Activated CD4-positive, alpha-beta memory T cell treated with anti-CD3 and anti-CD28 coated beads, Interleukin-2, amount 10 ng/mL, durations not matched to agents 7 days and 5 days (primary cell): ENCODE measurements around the gene AQP2. TPM values are rescaled to one million over a fixed set of nuclear protein-coding genes. Genes with fewer than 3 reads are reported as not detected.

Experiments used
- CTCF ChIA-PET: fragments of 350-600 bp; sonication (Branson Sonifier 250); formaldehyde crosslinking; loops from one replicate; lab custom pipeline; 2021; ENCODE audit warnings: antibody characterized with exemption, inconsistent platforms; lab: Charles Lee
- POLR2A ChIA-PET: fragments of 350-600 bp; sonication (Branson Sonifier 250); formaldehyde crosslinking; loops from one replicate; lab custom pipeline; 2021; ENCODE audit warnings: antibody characterized with exemption; lab: Charles Lee
- DNase-seq: peaks from one replicate; pipeline ENCODE4 v3.0.0-alpha.2; 2020
- H3K27ac Mint-ChIP-seq: one replicate; pipeline ENCODE4 v1.8.0; 2021; ENCODE audit warnings: mild to moderate bottlenecking, mixed read lengths
- H3K27me3 Mint-ChIP-seq: one replicate; pipeline ENCODE4 v1.8.0; 2021; ENCODE audit warnings: mixed read lengths
- H3K36me3 Mint-ChIP-seq: one replicate; pipeline ENCODE4 v1.8.0; 2021; ENCODE audit warnings: low read depth, mixed read lengths
- H3K4me1 Mint-ChIP-seq: one replicate; pipeline ENCODE4 v1.8.0; 2021; ENCODE audit warnings: mixed read lengths
- H3K4me3 Mint-ChIP-seq: one replicate; pipeline ENCODE4 v1.8.0; 2021; ENCODE audit warnings: mild to moderate bottlenecking, mixed read lengths
- H3K9me3 Mint-ChIP-seq: one replicate; pipeline ENCODE4 v1.8.0; 2021; ENCODE audit warnings: mixed read lengths
- total RNA-seq, 2 experiments: library from RNA; stranded (reverse); gene quantifications; one replicate each; pipeline ENCODE4 v1.2.3, GENCODE V29; 2021

Gene AQP2, protein sequence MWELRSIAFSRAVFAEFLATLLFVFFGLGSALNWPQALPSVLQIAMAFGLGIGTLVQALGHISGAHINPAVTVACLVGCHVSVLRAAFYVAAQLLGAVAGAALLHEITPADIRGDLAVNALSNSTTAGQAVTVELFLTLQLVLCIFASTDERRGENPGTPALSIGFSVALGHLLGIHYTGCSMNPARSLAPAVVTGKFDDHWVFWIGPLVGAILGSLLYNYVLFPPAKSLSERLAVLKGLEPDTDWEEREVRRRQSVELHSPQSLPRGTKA
- total RNA-seq = not detected

- no peaks in the 10 kb centered on the region for H3K9me3 Mint-ChIP-seq
- H3K4me1 Mint-ChIP-seq = peaks cover 11% of the 10 kb centered on the region
These were observed at the start of gene AQP2 for GRCh38 chr12:49950273-49951251. Gene AQP2, plus strand, starts transcription at chr12:49950737. Its CDS starts 94 bp downstream, at chr12:49950831.

DNA sequence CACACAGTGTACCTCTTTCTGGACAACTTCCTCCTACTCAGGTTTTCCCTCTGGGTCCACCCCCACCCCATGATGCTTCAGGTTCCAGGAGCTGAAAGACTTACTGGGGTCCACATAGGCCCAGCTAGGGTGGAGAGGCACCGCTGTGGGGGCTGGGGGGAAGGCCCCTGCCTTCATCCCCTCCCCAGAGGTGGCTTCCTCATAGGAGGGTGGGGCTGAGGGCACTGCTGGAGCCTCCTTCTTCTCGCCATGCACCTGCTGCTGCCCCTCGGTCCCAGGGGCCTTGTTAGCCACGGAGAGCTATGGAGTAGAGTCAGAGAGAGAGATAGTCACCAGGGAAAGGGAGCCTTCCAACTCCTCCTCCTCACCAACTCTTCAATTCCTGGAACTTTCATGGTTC lies 49.5 kb upstream of the AQP2 start:
- ChIA-PET CTCF (interaction anchor here (0.6 kb wide), 1 partner anchor 66 kb away, joined by 3 read pairs; no protein-coding TSS in a partner anchor), POLR2A (no interaction called here)
- no peaks in the 10 kb centered on the region for H3K36me3 Mint-ChIP-seq
- H3K27ac Mint-ChIP-seq = no peak overlapping the region
- no peaks in the 10 kb centered on the region for H3K9me3 Mint-ChIP-seq
- H3K4me1 Mint-ChIP-seq = peaks cover 20% of the 10 kb centered on the region
- no peak overlapping the region for H3K4me3 Mint-ChIP-seq
- no peak for DNase-seq
- peaks cover 17% of the 10 kb centered on the region for H3K27me3 Mint-ChIP-seq

More at GRCh38 chr12:49950273-49951251, at the start of gene AQP2:
- Mint-ChIP-seq H3K36me3 (no peaks in the 10 kb centered on the region), H3K4me3 (no peak within 1 kb of the TSS), H3K27ac (no peak within 1 kb of the TSS), H3K27me3 (peaks cover 25% of the 10 kb centered on the region)
- CTCF ChIA-PET = interaction anchor here (1.9 kb wide), 1 partner anchor 17 kb away, joined by 14 read pairs; no protein-coding TSS in a partner anchor
- POLR2A ChIA-PET = no interaction called here
- DNase-seq = no peak

DNA sequence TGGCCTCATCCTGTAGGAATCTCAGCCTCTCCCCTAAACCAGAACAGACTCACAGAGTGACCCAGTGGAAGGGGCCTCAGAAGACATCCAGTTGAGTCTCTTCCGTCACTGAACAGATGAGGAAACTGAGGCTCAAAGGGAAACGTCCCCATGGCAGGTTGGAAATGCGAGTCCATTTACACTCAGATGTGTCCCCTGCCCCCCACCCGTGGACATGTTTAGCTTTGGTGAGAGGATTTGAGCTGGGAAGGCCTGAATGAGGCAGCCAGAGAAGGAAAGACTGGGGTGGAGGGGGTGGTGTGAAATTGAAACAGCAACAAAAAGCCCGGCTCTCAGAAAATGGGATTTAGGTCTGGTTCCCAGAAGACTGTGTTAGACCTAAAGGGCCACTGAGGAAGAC lies 48.6 kb upstream of the AQP2 start:
- Mint-ChIP-seq H3K27ac (no peak overlapping the region), H3K4me3 (no peak overlapping the region), H3K36me3 (no peaks in the 10 kb centered on the region), H3K27me3 (peaks cover 17% of the 10 kb centered on the region), H3K4me1 (peaks cover 20% of the 10 kb centered on the region), H3K9me3 (no peaks in the 10 kb centered on the region)
- POLR2A ChIA-PET = no interaction called here
- no peak for DNase-seq
- CTCF ChIA-PET = no interaction called here

- Mint-ChIP-seq H3K36me3 (no peaks in the 10 kb centered on the region), H3K9me3 (no peaks in the 10 kb centered on the region), H3K27ac (no peak overlapping the region), H3K4me1 (peaks cover 20% of the 10 kb centered on the region), H3K27me3 (peaks cover 20% of the 10 kb centered on the region), H3K4me3 (peak overlapping the region; percentile 59)
- POLR2A ChIA-PET = interaction anchor here (1.0 kb wide), 1 partner anchor 37 kb away, joined by 3 read pairs; no protein-coding TSS in a partner anchor
- CTCF ChIA-PET = interaction anchor here (1.0 kb wide), 1 partner anchor 43 kb away, joined by 3 read pairs; no protein-coding TSS in a partner anchor
- no peak for DNase-seq
These were observed 47.9 kb upstream of the AQP2 start for GRCh38 chr12:49902399-49903350.

GRCh38 chr12:49903351-49903699 lies 47.2 kb upstream of the AQP2 start:
- no peak for DNase-seq
- POLR2A ChIA-PET = interaction anchor here (1.0 kb wide), 1 partner anchor 37 kb away, joined by 3 read pairs; no protein-coding TSS in a partner anchor
- Mint-ChIP-seq H3K4me1 (peaks cover 20% of the 10 kb centered on the region), H3K27ac (no peak overlapping the region), H3K9me3 (no peaks in the 10 kb centered on the region), H3K36me3 (no peaks in the 10 kb centered on the region), H3K27me3 (peaks cover 17% of the 10 kb centered on the region), H3K4me3 (peak overlapping the region; percentile 59)
- CTCF ChIA-PET = interaction anchor here (1.0 kb wide), 1 partner anchor 42 kb away, joined by 3 read pairs; no protein-coding TSS in a partner anchor

GRCh38 chr12:49903700-49904423 lies 46.7 kb upstream of the AQP2 start, which contains the start of gene FAIM2:
Gene FAIM2, minus strand, starts transcription at chr12:49903900. Its CDS starts 108 bp downstream, at chr12:49903792.
- ChIA-PET POLR2A (interaction anchor here (1.0 kb wide), 1 partner anchor 162 kb away, joined by 3 read pairs; the partner anchor contains the start of gene TMBIM6), CTCF (interaction anchor here (1.0 to 1.3 kb wide), 2 partner anchors 41 to 390 kb away, joined by 3 to 5 read pairs; no protein-coding TSS in a partner anchor)
- Mint-ChIP-seq H3K27me3 (peaks cover 15% of the 10 kb centered on the region), H3K4me3 (peak within 1 kb of the TSS; percentile 72), H3K4me1 (peaks cover 20% of the 10 kb centered on the region), H3K9me3 (no peaks in the 10 kb centered on the region), H3K36me3 (no peaks in the 10 kb centered on the region), H3K27ac (no peak within 1 kb of the TSS)
- DNase-seq = peak; percentile 65

GRCh38 chr12:49904601-49905000 lies 45.9 kb upstream of the AQP2 start:
- H3K27ac Mint-ChIP-seq = no peak overlapping the region
- no peaks in the 10 kb centered on the region for H3K9me3 Mint-ChIP-seq
- H3K36me3 Mint-ChIP-seq = no peaks in the 10 kb centered on the region
- H3K27me3 Mint-ChIP-seq = peaks cover 10% of the 10 kb centered on the region
- no peak for DNase-seq
- peak overlapping the region; percentile 72 for H3K4me3 Mint-ChIP-seq
- POLR2A ChIA-PET = interaction anchor here (1.0 kb wide), 1 partner anchor 163 kb away, joined by 3 read pairs; the partner anchor contains the start of gene TMBIM6
- H3K4me1 Mint-ChIP-seq = peaks cover 20% of the 10 kb centered on the region
- CTCF ChIA-PET = interaction anchor here (1.0 to 1.5 kb wide), 3 partner anchors 41 to 391 kb away, joined by 3 to 9 read pairs (median 5); no protein-coding TSS in a partner anchor

GRCh38 chr12:49905718-49906314 lies 44.7 kb upstream of the AQP2 start:
- Mint-ChIP-seq H3K27me3 (peaks cover 8% of the 10 kb centered on the region), H3K4me1 (peaks cover 20% of the 10 kb centered on the region), H3K27ac (no peak overlapping the region), H3K9me3 (no peaks in the 10 kb centered on the region), H3K36me3 (no peaks in the 10 kb centered on the region), H3K4me3 (no peak overlapping the region)
- CTCF ChIA-PET = interaction anchor here (0.8 to 1.5 kb wide), 2 partner anchors 39 to 206 kb away, joined by 3 to 9 read pairs; partner anchors contain the start of gene COX14
- POLR2A ChIA-PET = interaction anchor here (0.9 to 1.0 kb wide), 2 partner anchors 14 to 34 kb away, joined by 3 read pairs; no protein-coding TSS in a partner anchor
- no peak for DNase-seq

GRCh38 chr12:49907352-49907751 lies 43.2 kb upstream of the AQP2 start:
- no peak for DNase-seq
- CTCF ChIA-PET = interaction anchor here (0.9 to 1.6 kb wide), 2 partner anchors 38 to 60 kb away, joined by 3 to 6 read pairs; no protein-coding TSS in a partner anchor
- Mint-ChIP-seq H3K27ac (no peak overlapping the region), H3K36me3 (no peaks in the 10 kb centered on the region), H3K27me3 (peaks cover 8% of the 10 kb centered on the region), H3K4me3 (no peak overlapping the region), H3K4me1 (peaks cover 20% of the 10 kb centered on the region), H3K9me3 (no peaks in the 10 kb centered on the region)
- POLR2A ChIA-PET = interaction anchor here (1.0 kb wide), 1 partner anchor 38 kb away, joined by 3 read pairs; no protein-coding TSS in a partner anchor

DNA sequence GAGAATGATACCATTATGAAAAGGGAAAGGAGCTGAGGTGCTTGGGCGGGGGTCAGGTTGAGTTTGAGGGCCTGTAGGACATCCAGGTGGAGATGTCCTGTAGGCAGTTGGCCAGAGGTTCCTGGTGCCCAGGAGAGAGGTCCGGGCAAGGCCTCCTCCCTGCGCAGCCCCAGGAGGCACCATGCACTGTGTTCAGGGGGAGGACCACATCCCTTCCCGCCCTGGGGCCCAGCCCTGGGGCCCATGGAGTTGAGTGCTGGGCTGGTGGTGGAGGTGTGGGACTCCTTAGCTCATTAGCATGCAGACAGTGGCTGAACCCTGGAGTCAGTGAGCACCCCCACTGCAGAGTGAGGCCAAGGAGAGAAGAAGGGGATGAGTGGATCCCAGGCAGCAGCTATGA lies 41.2 kb upstream of the AQP2 start:
- POLR2A ChIA-PET = no interaction called here
- Mint-ChIP-seq H3K36me3 (no peaks in the 10 kb centered on the region), H3K27me3 (peaks cover 11% of the 10 kb centered on the region), H3K4me1 (peaks cover 9% of the 10 kb centered on the region), H3K9me3 (no peaks in the 10 kb centered on the region), H3K27ac (no peak overlapping the region), H3K4me3 (no peak overlapping the region)
- no peak for DNase-seq
- CTCF ChIA-PET = no interaction called here

- ChIA-PET POLR2A (no interaction called here), CTCF (interaction anchor here (0.8 kb wide), 1 partner anchor 36 kb away, joined by 3 read pairs; no protein-coding TSS in a partner anchor)
- Mint-ChIP-seq H3K27ac (no peak overlapping the region), H3K36me3 (no peaks in the 10 kb centered on the region), H3K4me3 (no peak overlapping the region), H3K9me3 (no peaks in the 10 kb centered on the region), H3K4me1 (peaks cover 4% of the 10 kb centered on the region), H3K27me3 (peaks cover 11% of the 10 kb centered on the region)
- DNase-seq = no peak
These were observed 40.7 kb upstream of the AQP2 start for GRCh38 chr12:49909826-49910225.
